ENCODE results near the gene SLC25A38. TPM values are rescaled to one million over a fixed set of nuclear protein-coding genes. Genes with fewer than 3 reads are reported as not detected.

Gene SLC25A38
- total and polyA plus RNA-seq, 9 of the 15 experiments (the other 6 are each of a cell fraction or from before 2014, with no cell fraction given): 13.5 to 51.1 (median 30.6) TPM

GRCh38 chr3:39406368-39407258 is 23.4 kb downstream of the SLC25A38 start, which contains the start of gene RPSA (continued):
- TF ChIP-seq ZNF197 (CRISPR knock-in tag; IDR thresholded peaks at IDR 0.05; ENCODE audit: low read depth) (peak; percentile 53; the same call in 1 of the 2 replicates), PHTF2 (CRISPR knock-in tag; IDR thresholded peaks at IDR 0.05) (no peak), SMARCB1 (IDR thresholded peaks at IDR 0.05; ENCODE audit: insufficient read length, low read depth) (no peak), RERE (CRISPR knock-in tag; IDR thresholded peaks at IDR 0.05; ENCODE audit: borderline replicate concordance) (no peak), RAD51 (IDR thresholded peaks at IDR 0.05; ENCODE audit: borderline replicate concordance, low read depth) (peak; percentile 76), ZFP30 (CRISPR knock-in tag; IDR thresholded peaks at IDR 0.05; ENCODE audit: borderline replicate concordance) (no peak), CHD4 (IDR thresholded peaks at IDR 0.05; ENCODE audit: insufficient read depth, insufficient replicate concordance, low read depth, low read length, poor library complexity, severe bottlenecking) (no peak), ZEB2 (IDR thresholded peaks at IDR 0.05) (peak; percentile 13; the same call in 1 of the 2 replicates), DIDO1 (tag; IDR thresholded peaks at IDR 0.05; ENCODE audit: low read depth) (peak; percentile 80), ZBTB40 (IDR thresholded peaks at IDR 0.05) (peak; percentile 95), ZBTB40 (CRISPR knock-in tag; IDR thresholded peaks at IDR 0.05) (no peak), GTF2F1 (IDR thresholded peaks at IDR 0.05; ENCODE audit: low read depth, low read length) (peak; percentile 95)

All from K562 (cell line).